ENCODE results near the gene SLC17A9.
A peak's percentile ranks its signal among the peaks of the same experiment; 100 is the strongest.

SLC17A9 gene

DNA sequence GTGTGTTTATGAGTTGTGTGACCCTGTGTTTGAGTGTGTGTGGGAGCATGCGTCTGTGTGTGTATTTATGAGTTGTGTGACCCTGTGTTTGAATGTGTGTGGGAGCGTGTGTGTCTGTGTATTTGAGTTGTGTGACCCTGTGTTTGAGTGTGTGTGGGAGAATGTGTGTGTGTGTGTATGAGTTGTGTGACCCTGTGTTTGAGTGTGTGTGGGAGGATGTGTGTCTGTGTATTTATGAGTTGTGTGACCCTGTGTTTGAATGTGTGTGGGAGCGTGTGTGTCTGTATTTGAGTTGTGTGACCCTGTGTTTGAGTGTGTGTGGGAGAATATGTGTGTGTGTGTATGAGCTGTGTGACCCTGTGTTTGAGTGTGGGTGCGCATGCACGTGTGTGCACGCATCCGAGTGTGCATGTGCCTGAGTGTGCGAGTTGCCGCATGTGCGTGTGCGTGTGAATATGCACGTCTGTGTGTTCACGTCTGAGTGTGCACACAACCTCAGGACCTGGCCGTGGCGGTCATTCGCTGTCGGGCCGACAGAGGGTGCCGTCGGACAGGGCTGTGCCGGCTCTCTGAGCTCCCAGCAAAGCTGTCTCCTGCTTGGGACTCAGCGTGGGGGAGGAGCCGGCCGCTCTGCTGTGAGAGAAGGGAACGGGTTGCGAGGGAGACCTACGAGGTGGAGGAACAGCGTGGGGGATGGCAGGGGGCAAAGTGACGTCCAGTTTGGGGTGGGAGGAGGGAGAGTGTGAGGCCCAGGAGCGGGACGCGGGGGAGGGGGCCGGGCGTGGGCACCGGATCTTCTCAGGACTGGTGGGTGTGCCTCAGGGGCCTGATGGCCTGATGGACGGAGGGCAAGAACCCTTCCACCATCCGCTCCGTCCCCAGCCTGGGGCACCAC, 19.7 kb downstream of the SLC17A9 start:
- H3K9me3 ChIP-seq, result no peaks in the 10 kb centered on the region
- peak; percentile 84 to 87 for DNase-seq
- no peak overlapping the region for H3K27ac ChIP-seq
- peaks cover 0 to 10% (median 8%) of the 10 kb centered on the region in 4 donors for H3K4me1 ChIP-seq
- H3K4me3 ChIP-seq, result peak overlapping the region; percentile 16 to 33
- TF ChIP-seq, protein P1, sequence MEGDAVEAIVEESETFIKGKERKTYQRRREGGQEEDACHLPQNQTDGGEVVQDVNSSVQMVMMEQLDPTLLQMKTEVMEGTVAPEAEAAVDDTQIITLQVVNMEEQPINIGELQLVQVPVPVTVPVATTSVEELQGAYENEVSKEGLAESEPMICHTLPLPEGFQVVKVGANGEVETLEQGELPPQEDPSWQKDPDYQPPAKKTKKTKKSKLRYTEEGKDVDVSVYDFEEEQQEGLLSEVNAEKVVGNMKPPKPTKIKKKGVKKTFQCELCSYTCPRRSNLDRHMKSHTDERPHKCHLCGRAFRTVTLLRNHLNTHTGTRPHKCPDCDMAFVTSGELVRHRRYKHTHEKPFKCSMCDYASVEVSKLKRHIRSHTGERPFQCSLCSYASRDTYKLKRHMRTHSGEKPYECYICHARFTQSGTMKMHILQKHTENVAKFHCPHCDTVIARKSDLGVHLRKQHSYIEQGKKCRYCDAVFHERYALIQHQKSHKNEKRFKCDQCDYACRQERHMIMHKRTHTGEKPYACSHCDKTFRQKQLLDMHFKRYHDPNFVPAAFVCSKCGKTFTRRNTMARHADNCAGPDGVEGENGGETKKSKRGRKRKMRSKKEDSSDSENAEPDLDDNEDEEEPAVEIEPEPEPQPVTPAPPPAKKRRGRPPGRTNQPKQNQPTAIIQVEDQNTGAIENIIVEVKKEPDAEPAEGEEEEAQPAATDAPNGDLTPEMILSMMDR (IDR thresholded peaks at IDR 0.05), result peak; percentile 94 to 96
- peaks cover 0 to 69% of the 10 kb centered on the region in 2 donors for H3K27me3 ChIP-seq
- no peaks in the 10 kb centered on the region for H3K36me3 ChIP-seq
- intact Hi-C loops (cut with DNase I; ENCODE audit: low total_unique reads), result no loop called here

DNA sequence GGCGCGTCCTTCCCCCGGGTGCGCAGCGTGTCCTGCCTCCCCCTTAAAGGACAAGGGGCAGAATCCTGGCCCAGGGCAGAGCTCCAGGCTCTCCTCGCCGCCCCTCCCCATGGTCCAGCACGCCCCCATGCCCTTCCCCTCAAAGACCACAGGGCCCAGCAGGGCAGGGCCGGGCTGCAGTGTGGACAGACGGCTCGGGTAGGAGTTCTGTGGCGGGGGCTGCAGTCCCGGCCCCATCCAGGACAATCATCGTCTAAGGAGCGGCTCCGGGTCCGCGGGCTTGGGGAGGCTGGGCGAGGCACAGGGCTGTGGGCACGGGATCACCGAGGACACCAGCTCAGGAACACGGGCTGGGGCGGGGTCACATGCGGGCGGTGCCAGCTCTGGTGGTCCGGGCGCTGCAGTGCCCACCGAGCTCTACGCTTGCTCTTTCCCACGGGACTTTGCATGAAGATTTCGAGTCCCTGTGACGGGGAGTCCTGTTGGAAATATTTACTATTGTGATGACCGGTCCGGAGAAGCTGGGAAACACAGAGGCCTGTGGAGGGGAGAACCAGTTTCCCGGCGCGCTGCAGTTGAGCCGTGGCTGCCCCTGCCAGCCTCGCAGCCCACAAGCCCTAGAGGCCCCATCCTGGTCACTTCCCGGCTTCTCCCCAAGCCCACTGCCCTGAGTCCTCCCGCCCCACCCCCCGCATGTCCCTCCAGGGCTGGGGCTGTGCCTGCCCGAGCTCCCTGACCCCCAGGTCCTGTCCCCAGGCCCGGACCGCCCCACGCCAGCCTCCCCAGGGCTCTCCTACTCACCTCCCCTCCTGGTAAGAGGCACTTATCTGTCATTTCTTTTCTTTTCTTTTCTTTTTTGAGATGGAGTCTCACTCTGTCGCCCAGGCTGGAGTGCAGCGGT, 20.6 kb downstream of the SLC17A9 start:
- TF ChIP-seq, protein P1 (IDR thresholded peaks at IDR 0.05), result no peak
- H3K27ac ChIP-seq, result no peak overlapping the region
- no peaks in the 10 kb centered on the region for H3K9me3 ChIP-seq
- peaks cover 0 to 10% (median 8%) of the 10 kb centered on the region in 4 donors for H3K4me1 ChIP-seq
- no peaks in the 10 kb centered on the region for H3K36me3 ChIP-seq
- DNase-seq, result no peak
- H3K27me3 ChIP-seq, result peaks cover 0 to 78% of the 10 kb centered on the region in 2 donors
- peak overlapping the region; percentile 16 to 33 for H3K4me3 ChIP-seq
- intact Hi-C loops (cut with DNase I; ENCODE audit: low total_unique reads), result no loop called here

DNA sequence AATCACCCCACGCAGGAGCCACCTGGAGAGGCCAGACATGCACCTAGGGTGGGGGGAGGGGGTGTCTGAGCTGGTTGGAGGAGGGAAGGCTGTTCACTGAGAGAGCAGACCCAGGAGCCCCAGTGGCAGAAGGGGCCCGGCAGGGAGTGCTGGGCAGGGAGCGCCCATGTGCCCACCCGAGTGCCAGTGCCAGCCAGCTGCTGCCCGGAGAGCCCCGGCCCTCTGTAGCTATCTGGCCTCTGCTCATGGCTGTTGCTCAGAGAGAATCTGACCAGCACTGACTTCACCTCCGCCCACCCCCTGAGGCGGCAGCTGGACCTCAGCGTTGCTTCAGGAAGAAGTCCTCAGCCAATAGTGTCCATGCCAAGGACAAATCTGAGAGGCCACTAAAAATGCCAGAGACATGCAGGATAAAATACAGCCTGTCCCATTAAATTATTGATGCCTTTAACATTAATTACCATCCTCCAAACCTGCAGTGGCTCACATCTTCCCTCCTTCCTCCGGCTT, 22.8 kb downstream of the SLC17A9 start:
- intact Hi-C loops (cut with DNase I; ENCODE audit: low total_unique reads), result no loop called here

DNA sequence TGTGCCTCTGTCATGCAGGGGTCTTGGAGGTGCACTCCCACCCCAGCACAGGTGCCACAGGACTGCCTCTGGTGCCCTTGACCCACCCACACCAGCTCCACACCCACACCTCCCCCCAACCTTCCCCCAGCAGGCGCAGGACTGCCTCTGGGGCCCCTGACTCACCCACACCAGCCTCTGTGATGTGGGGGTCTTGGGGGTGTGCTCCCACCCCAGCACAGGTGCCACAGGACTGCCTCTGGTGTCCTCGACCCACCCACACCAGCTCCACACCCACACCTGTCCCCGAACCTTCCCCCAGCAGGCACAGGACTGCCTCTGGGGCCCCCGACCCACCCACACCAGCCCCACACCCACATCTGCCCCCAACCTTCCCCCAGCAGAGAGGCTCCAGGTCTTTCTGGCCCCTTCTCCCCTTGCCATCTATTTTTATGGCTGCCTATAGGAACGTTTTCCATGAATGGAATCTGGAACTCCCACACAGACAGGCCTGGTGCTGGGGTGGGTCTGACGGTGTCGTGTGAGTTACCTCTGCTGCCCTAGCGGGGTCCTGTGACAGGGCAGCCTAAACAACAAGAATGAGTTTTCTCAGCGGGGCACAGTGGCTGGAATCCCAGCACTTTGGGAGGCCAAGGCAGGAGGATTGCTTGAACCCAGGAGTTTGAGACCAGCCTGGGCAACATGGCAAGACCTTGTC, 23.5 kb downstream of the SLC17A9 start:
- TF ChIP-seq, protein P1 (IDR thresholded peaks at IDR 0.05), result no peak
- Histone ChIP-seq H3K4me3 (no peak overlapping the region), H3K36me3 (no peaks in the 10 kb centered on the region), H3K27ac (no peak overlapping the region), H3K27me3 (peaks cover 0 to 95% of the 10 kb centered on the region in 2 donors), H3K9me3 (no peaks in the 10 kb centered on the region), H3K4me1 (peaks cover 0 to 10% (median 8%) of the 10 kb centered on the region in 4 donors)
- intact Hi-C loops (cut with DNase I; ENCODE audit: low total_unique reads), result no loop called here
- DNase-seq, result no peak

More for the DNA sequence above, 22.8 kb downstream of the SLC17A9 start:
- TF ChIP-seq, protein P1 (IDR thresholded peaks at IDR 0.05), result no peak
- Histone ChIP-seq H3K27ac (no peak overlapping the region), H3K4me3 (no peak overlapping the region), H3K9me3 (no peaks in the 10 kb centered on the region), H3K4me1 (peaks cover 0 to 10% (median 8%) of the 10 kb centered on the region in 4 donors), H3K27me3 (peaks cover 0 to 95% of the 10 kb centered on the region in 2 donors), H3K36me3 (no peaks in the 10 kb centered on the region)
- no peak for DNase-seq

DNA sequence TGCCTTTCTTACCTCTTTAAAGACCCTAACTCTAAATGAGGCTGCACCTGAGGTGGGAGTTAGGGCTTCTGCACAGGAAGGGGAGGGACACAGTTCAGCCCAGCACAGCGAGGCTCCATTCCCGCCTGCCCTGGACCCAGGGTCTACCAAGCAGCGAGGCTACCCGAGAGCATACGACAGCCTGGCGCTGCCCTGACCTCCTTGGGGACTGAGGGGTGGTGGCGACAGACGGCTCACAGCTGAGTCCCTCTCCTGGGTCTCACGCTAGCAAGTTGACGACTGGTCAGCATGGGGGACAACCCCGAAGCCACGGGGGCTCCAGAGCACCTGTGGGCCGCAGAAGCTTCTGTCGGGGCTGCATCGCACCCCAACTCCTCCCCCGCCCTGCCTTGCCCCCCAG, 24.4 kb downstream of the SLC17A9 start:
- intact Hi-C loops (cut with DNase I; ENCODE audit: low total_unique reads), result no loop called here
- H3K27me3 ChIP-seq, result peaks cover 0 to 98% of the 10 kb centered on the region in 2 donors
- H3K9me3 ChIP-seq, result no peaks in the 10 kb centered on the region
- no peak overlapping the region for H3K27ac ChIP-seq
- H3K4me1 ChIP-seq, result peaks cover 0 to 10% (median 8%) of the 10 kb centered on the region in 4 donors
- DNase-seq, result no peak
- no peaks in the 10 kb centered on the region for H3K36me3 ChIP-seq
- no peak overlapping the region for H3K4me3 ChIP-seq
- TF ChIP-seq, protein P1 (IDR thresholded peaks at IDR 0.05), result no peak

Measured in tibial artery (tissue), 4 donors.